ENCODE measurements around the gene ATP11A.
"Not testable (repeated sequence)": the region's sequence is repeated elsewhere in the genome, so short reads cannot be mapped to it uniquely, and the experiment has no call there.

ATP11A gene

GRCh38 chr13:112800057-112800456, 110.2 kb downstream of the ATP11A start:
- H2AFZ ChIP-seq (ENCODE audit: low read depth, low read length) = no peak overlapping the region
- no peak for DNase-seq
- no peak overlapping the region for H4K91ac ChIP-seq (ENCODE audit: low read length)
- H3K23ac ChIP-seq (ENCODE audit: low read length in 2 of 2) = no peak overlapping the region
- peaks cover 10% of the 10 kb centered on the region for H3K9me3 ChIP-seq (ENCODE audit: control insufficient read depth, low read length)
- no peak overlapping the region for H3K4me2 ChIP-seq (ENCODE audit: low read length, poor library complexity, severe bottlenecking)
- no peaks in the 10 kb centered on the region for H3K27me3 ChIP-seq (ENCODE audit: control insufficient read depth in 1 of 2, insufficient read depth in 1 of 2, low read length in 2 of 2)
- H3K14ac ChIP-seq (ENCODE audit: low read length in 2 of 2) = no peak overlapping the region
- H3K4ac ChIP-seq (ENCODE audit: low read depth in 1 of 2, low read length in 2 of 2) = no peak overlapping the region
- no peak overlapping the region for H2BK12ac ChIP-seq (ENCODE audit: low read length in 2 of 2)
- no peak overlapping the region for H3K27ac ChIP-seq (ENCODE audit: low read length, poor library complexity, severe bottlenecking)
- H3K4me1 ChIP-seq (ENCODE audit: control insufficient read depth, insufficient read depth, low read depth, low read length) = peaks cover 1% of the 10 kb centered on the region
- H2BK5ac ChIP-seq (ENCODE audit: low read depth, low read length, poor library complexity, severe bottlenecking) = no peak overlapping the region
- H3K9ac ChIP-seq (ENCODE audit: low read length) = no peak overlapping the region
- H3K36me3 ChIP-seq (ENCODE audit: control insufficient read depth in 1 of 2, insufficient read depth in 2 of 2, low read depth in 1 of 2, low read length in 2 of 2) = no peaks in the 10 kb centered on the region
- no peak overlapping the region for H4K8ac ChIP-seq (ENCODE audit: low read length)
- H3K4me3 ChIP-seq (ENCODE audit: insufficient read depth in 1 of 2, low read depth in 1 of 2, low read length in 2 of 2) = no peak overlapping the region
- no peak overlapping the region for H2BK120ac ChIP-seq (ENCODE audit: low read depth, low read length)
- no peak overlapping the region for H3K18ac ChIP-seq (ENCODE audit: low read depth in 1 of 2, low read length in 2 of 2)
- H2AK5ac ChIP-seq (ENCODE audit: low read length, severe bottlenecking) = no peak overlapping the region
- WGBS = 100% methylated on average over 1 of the region's 1 CpG
- H3K79me1 ChIP-seq (replicated peaks; ENCODE audit: low read length, poor library complexity, severe bottlenecking) = peaks cover 5% of the 10 kb centered on the region
- no peak overlapping the region for H2BK15ac ChIP-seq (ENCODE audit: low read depth, poor library complexity, severe bottlenecking)

DNA sequence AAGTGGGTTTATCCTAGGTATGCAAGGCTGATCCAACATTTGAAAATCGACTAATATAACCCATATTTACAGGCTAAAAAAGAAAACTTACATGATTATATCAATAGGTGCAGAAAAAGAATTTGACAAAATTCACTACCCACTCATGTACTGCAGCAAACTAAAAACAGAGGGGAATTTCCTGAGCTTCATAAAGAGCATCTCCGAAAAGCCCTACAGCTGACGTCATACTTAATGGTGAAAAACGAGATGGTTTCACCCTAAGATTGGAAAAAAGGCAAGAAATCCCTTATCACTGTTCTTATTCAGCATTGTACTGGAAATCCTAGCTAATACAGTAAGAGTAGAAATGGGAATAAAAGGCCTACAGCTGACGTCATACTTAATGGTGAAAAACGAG, 111.0 kb downstream of the ATP11A start:
- not testable (repeated sequence) for H3K27me3 ChIP-seq (ENCODE audit: control insufficient read depth in 1 of 2, insufficient read depth in 1 of 2, low read length in 2 of 2); H3K4ac ChIP-seq (ENCODE audit: low read depth in 1 of 2, low read length in 2 of 2); H3K79me1 ChIP-seq (replicated peaks; ENCODE audit: low read length, poor library complexity, severe bottlenecking); H2BK120ac ChIP-seq (ENCODE audit: low read depth, low read length); H2AFZ ChIP-seq (ENCODE audit: low read depth, low read length); H3K27ac ChIP-seq (ENCODE audit: low read length, poor library complexity, severe bottlenecking); H2AK5ac ChIP-seq (ENCODE audit: low read length, severe bottlenecking); H3K4me1 ChIP-seq (ENCODE audit: control insufficient read depth, insufficient read depth, low read depth, low read length); H3K23ac ChIP-seq (ENCODE audit: low read length in 2 of 2); H3K4me3 ChIP-seq (ENCODE audit: insufficient read depth in 1 of 2, low read depth in 1 of 2, low read length in 2 of 2); H3K9ac ChIP-seq (ENCODE audit: low read length); H3K18ac ChIP-seq (ENCODE audit: low read depth in 1 of 2, low read length in 2 of 2); H3K4me2 ChIP-seq (ENCODE audit: low read length, poor library complexity, severe bottlenecking); H4K91ac ChIP-seq (ENCODE audit: low read length); H3K36me3 ChIP-seq (ENCODE audit: control insufficient read depth in 1 of 2, insufficient read depth in 2 of 2, low read depth in 1 of 2, low read length in 2 of 2); H2BK5ac ChIP-seq (ENCODE audit: low read depth, low read length, poor library complexity, severe bottlenecking); H3K9me3 ChIP-seq (ENCODE audit: control insufficient read depth, low read length); H2BK15ac ChIP-seq (ENCODE audit: low read depth, poor library complexity, severe bottlenecking); DNase-seq; H4K8ac ChIP-seq (ENCODE audit: low read length); H3K14ac ChIP-seq (ENCODE audit: low read length in 2 of 2); H2BK12ac ChIP-seq (ENCODE audit: low read length in 2 of 2)
- WGBS = no CpG with 5 or more reads among the region's 6 CpGs

DNA sequence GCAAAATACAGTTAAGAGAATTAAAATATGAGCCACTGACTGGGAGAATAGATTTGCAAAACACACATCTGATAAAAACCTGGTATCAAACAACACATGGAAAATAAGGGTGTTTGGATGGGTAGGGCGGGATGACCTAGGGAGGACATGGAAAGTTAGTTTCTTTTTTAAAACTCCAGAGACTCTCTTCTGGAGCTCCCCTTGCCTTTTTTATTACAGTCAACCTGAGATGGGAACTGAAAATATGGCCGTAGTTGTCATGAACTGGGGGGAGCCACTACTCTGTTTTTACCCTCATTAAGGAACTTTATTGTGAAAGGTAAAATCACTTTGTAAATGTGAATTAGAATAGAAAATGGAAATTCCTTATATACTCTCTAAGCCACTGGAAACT, 113.0 kb downstream of the ATP11A start:
- peaks cover 11 to 13% of the 10 kb centered on the region in 2 experiments for H3K36me3 ChIP-seq (ENCODE audit: control insufficient read depth in 1 of 2, insufficient read depth in 2 of 2, low read depth in 1 of 2, low read length in 2 of 2)
- H3K23ac ChIP-seq (ENCODE audit: low read length in 2 of 2) = no peak overlapping the region
- H4K91ac ChIP-seq (ENCODE audit: low read length) = no peak overlapping the region
- no peak overlapping the region for H2BK5ac ChIP-seq (ENCODE audit: low read depth, low read length, poor library complexity, severe bottlenecking)
- no peak overlapping the region for H3K14ac ChIP-seq (ENCODE audit: low read length in 2 of 2)
- DNase-seq = no peak
- H4K8ac ChIP-seq (ENCODE audit: low read length) = no peak overlapping the region
- H3K79me1 ChIP-seq (replicated peaks; ENCODE audit: low read length, poor library complexity, severe bottlenecking) = peaks cover 3% of the 10 kb centered on the region
- no peak overlapping the region for H3K4me2 ChIP-seq (ENCODE audit: low read length, poor library complexity, severe bottlenecking)
- no CpG with 5 or more reads among the region's 2 CpGs for WGBS
- peaks cover 1% of the 10 kb centered on the region for H3K4me1 ChIP-seq (ENCODE audit: control insufficient read depth, insufficient read depth, low read depth, low read length)
- no peak overlapping the region for H2AFZ ChIP-seq (ENCODE audit: low read depth, low read length)
- H2BK12ac ChIP-seq (ENCODE audit: low read length in 2 of 2) = no peak overlapping the region
- no peak overlapping the region for H3K4ac ChIP-seq (ENCODE audit: low read depth in 1 of 2, low read length in 2 of 2)
- peaks cover 10% of the 10 kb centered on the region for H3K9me3 ChIP-seq (ENCODE audit: control insufficient read depth, low read length)
- no peak overlapping the region for H2AK5ac ChIP-seq (ENCODE audit: low read length, severe bottlenecking)
- H3K9ac ChIP-seq (ENCODE audit: low read length) = no peak overlapping the region
- no peaks in the 10 kb centered on the region for H3K27me3 ChIP-seq (ENCODE audit: control insufficient read depth in 1 of 2, insufficient read depth in 1 of 2, low read length in 2 of 2)
- no peak overlapping the region for H3K4me3 ChIP-seq (ENCODE audit: insufficient read depth in 1 of 2, low read depth in 1 of 2, low read length in 2 of 2)
- H3K18ac ChIP-seq (ENCODE audit: low read depth in 1 of 2, low read length in 2 of 2) = no peak overlapping the region
- no peak overlapping the region for H2BK15ac ChIP-seq (ENCODE audit: low read depth, poor library complexity, severe bottlenecking)
- no peak overlapping the region for H2BK120ac ChIP-seq (ENCODE audit: low read depth, low read length)
- no peak overlapping the region for H3K27ac ChIP-seq (ENCODE audit: low read length, poor library complexity, severe bottlenecking)

DNA sequence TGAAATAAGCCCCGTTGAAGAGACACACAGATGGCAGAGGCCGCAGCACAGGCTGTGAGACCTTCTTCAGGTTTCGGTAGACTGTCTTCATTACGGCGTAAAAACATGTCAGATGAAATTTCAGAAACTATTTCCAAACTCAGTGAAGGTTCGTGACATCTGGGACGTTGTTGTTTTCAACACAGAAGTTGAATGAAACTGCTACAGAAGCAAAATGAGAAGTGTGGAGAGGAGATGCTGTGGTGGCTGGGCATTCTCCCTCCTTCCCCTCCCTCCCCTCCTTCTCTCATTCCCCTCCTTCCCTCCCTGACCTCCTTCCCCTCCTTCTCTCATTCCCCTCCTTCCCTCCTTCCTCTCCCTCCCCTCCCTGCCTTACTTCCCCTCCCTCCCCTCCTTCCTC, 113.6 kb downstream of the ATP11A start:
- H3K79me1 ChIP-seq (replicated peaks; ENCODE audit: low read length, poor library complexity, severe bottlenecking) = peaks cover 2% of the 10 kb centered on the region
- no peak overlapping the region for H3K14ac ChIP-seq (ENCODE audit: low read length in 2 of 2)
- H2BK15ac ChIP-seq (ENCODE audit: low read depth, poor library complexity, severe bottlenecking) = no peak overlapping the region
- H2AK5ac ChIP-seq (ENCODE audit: low read length, severe bottlenecking) = no peak overlapping the region
- H3K4me1 ChIP-seq (ENCODE audit: control insufficient read depth, insufficient read depth, low read depth, low read length) = peaks cover 1% of the 10 kb centered on the region
- no peaks in the 10 kb centered on the region for H3K27me3 ChIP-seq (ENCODE audit: control insufficient read depth in 1 of 2, insufficient read depth in 1 of 2, low read length in 2 of 2)
- H4K91ac ChIP-seq (ENCODE audit: low read length) = no peak overlapping the region
- no peak for DNase-seq
- no peak overlapping the region for H3K27ac ChIP-seq (ENCODE audit: low read length, poor library complexity, severe bottlenecking)
- H2BK120ac ChIP-seq (ENCODE audit: low read depth, low read length) = no peak overlapping the region
- no peak overlapping the region for H4K8ac ChIP-seq (ENCODE audit: low read length)
- H3K4me3 ChIP-seq (ENCODE audit: insufficient read depth in 1 of 2, low read depth in 1 of 2, low read length in 2 of 2) = no peak overlapping the region
- no peak overlapping the region for H2AFZ ChIP-seq (ENCODE audit: low read depth, low read length)
- WGBS = 95% methylated on average over 5 of the region's 7 CpGs
- peaks cover 10% of the 10 kb centered on the region for H3K9me3 ChIP-seq (ENCODE audit: control insufficient read depth, low read length)
- no peak overlapping the region for H3K4ac ChIP-seq (ENCODE audit: low read depth in 1 of 2, low read length in 2 of 2)
- no peak overlapping the region for H3K23ac ChIP-seq (ENCODE audit: low read length in 2 of 2)
- no peak overlapping the region for H3K9ac ChIP-seq (ENCODE audit: low read length)
- no peak overlapping the region for H3K4me2 ChIP-seq (ENCODE audit: low read length, poor library complexity, severe bottlenecking)
- no peak overlapping the region for H3K18ac ChIP-seq (ENCODE audit: low read depth in 1 of 2, low read length in 2 of 2)
- no peak overlapping the region for H2BK12ac ChIP-seq (ENCODE audit: low read length in 2 of 2)
- H2BK5ac ChIP-seq (ENCODE audit: low read depth, low read length, poor library complexity, severe bottlenecking) = no peak overlapping the region
- H3K36me3 ChIP-seq (ENCODE audit: control insufficient read depth in 1 of 2, insufficient read depth in 2 of 2, low read depth in 1 of 2, low read length in 2 of 2) = peaks cover 13 to 15% of the 10 kb centered on the region in 2 experiments

All from mesenchymal stem cell (in vitro differentiated cells and primary cell).